ENCODE data around the gene PCDHGB1.

DNA sequence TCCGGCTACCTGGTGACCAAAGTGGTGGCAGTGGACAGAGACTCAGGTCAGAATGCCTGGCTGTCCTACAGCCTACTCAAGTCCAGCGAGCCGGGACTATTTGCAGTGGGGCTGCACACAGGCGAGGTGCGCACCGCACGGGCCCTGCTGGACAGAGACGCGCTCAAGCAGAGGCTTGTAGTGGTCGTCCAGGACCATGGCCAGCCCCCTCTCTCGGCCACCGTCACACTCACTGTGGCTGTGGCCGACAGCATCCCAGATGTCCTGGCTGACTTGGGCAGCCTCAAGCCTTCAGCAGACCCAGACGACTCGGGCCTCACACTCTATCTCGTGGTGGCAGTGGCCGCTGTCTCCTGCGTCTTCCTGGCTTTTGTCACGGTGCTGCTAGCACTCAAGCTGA, 7.1 kb downstream of the PCDHGB1 start:
- TF ChIP-seq, protein P1, sequence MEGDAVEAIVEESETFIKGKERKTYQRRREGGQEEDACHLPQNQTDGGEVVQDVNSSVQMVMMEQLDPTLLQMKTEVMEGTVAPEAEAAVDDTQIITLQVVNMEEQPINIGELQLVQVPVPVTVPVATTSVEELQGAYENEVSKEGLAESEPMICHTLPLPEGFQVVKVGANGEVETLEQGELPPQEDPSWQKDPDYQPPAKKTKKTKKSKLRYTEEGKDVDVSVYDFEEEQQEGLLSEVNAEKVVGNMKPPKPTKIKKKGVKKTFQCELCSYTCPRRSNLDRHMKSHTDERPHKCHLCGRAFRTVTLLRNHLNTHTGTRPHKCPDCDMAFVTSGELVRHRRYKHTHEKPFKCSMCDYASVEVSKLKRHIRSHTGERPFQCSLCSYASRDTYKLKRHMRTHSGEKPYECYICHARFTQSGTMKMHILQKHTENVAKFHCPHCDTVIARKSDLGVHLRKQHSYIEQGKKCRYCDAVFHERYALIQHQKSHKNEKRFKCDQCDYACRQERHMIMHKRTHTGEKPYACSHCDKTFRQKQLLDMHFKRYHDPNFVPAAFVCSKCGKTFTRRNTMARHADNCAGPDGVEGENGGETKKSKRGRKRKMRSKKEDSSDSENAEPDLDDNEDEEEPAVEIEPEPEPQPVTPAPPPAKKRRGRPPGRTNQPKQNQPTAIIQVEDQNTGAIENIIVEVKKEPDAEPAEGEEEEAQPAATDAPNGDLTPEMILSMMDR (IDR thresholded peaks at IDR 0.05) = no peak
- TF ChIP-seq ZFX (IDR thresholded peaks at IDR 0.05; ENCODE audit: borderline replicate concordance) = no peak
